Measurements from ENCODE around the gene SLFNL1.

SLFNL1 gene

DNA sequence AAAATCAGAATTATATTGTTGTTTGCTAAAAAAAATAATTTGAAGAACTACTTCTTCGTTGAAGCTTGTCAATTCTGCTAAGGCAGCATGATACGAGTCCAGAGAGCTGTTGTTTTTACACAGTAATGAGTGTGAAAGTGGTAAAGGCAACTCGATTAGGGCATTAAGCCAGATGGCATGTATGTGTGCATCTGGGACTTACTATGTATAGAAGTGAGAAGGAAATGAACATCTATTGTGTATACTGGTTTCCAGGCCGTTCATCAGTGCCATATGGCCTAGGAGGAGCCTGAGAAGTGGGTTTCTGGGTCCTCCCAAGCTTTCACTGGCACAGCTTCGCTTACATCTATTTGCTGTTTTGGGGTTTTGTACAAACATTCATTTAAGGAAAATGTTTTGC, 36.4 kb downstream of the SLFNL1 start:
- DNase-seq, result no peak

DNA sequence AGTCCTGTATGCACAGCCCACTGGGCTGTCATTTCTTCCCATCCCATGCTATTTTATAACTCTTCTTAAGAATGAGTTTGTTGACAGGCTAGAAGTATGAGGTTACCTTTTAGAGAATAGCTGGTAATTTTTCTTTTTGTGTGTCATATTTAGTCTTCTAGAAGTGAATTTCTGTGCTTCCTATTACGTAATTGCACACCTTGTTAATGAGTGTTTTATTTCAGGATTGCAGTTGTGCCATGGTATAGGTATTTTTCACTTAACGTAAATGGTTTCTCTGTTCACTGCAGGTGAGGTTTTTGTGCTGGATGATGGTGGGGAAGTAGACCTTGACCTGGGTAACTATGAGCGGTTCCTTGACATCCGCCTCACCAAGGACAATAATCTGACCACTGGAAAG, 37.0 kb downstream of the SLFNL1 start:
- DNase-seq, result no peak

DNA sequence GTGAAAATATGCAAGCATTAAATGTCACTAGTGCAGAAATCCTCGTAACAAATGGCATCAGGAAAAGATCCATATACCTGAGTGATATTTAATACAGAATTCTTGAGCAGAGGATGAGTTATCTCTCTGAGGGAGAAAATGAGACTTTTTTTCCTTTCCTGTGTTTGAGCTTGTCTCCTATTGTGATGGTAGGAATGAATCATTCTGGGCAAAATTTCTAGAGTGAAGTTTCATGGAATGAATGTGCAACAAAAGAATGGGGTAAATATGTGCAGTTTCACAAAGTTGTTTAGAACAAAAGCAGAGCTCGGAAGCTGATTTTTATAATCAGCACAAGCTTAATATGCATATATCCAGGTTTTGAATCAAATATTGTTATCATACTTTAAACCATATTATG, 37.5 kb downstream of the SLFNL1 start:
- DNase-seq, result no peak

DNA sequence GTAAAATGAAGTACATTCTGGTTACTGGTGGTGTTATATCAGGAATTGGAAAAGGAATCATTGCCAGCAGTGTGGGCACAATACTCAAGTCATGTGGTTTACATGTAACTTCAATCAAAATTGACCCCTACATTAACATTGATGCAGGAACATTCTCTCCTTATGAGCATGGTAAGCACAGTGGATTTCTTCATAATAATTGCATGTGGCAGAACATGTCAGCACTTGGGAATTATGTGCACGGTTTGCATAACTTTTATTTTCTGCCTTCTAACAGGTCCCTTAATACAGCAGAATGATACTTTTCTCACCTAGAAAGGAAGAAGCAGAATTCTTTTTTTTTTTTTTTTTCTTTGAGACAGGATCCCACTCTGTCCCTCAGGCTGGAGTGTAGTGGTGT, 38.2 kb downstream of the SLFNL1 start:
- no peak for DNase-seq

DNA sequence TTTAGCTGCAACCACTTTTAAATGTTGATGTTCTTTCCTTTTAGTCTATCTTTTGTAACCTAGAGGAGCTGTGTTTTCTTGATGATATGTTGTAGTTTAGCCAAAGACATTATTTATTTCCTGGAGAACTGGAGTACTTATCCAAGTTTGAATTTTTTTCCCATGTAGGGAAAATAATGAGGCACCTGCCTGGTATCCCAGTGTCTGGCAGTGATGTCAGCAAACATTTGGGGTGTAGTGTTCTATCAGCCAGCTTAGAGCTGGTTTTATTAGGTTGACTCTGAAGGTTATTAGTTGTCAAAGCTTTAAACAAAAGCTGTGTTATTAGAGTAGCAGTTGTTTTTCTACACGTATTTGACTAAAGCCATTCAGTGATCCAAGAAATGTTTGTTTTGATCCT, 38.8 kb downstream of the SLFNL1 start:
- DNase-seq, result no peak

DNA sequence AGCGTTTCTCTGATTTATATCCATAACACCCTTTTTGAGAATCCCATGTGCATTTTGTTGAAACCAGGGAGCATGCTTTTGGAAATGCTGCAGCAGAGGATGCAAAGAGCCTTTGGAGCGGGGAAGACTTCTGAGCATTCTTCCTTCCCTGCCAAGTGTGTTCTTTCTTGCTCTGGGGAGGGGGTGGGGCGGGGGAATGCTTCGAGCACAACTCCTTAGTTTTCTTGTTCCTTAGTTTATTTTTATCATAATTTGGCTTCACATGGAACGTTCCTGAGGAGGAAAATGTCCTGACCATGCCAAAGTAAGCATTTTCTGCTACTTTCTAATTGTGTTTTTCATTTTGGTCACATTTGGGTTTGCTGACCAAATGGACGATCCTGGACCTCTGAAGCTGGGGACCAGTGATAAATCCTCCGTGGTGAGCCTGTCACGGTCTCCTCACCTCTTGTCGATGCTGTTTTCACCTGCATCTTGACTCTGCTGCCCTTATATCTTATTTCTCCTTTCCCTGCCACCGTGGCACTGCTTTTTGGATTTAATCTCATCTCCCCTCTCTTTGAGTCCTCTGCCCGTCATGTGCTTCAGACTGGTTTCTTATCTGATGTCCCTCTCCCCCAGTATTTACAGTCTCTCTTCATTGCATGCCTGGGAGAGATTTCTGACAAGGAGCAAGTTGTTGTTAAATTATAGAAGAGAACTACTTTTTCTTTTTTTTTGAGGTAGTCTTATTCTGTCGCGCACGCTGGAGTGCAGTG, 39.7 kb downstream of the SLFNL1 start:
- no peak for DNase-seq

DNA sequence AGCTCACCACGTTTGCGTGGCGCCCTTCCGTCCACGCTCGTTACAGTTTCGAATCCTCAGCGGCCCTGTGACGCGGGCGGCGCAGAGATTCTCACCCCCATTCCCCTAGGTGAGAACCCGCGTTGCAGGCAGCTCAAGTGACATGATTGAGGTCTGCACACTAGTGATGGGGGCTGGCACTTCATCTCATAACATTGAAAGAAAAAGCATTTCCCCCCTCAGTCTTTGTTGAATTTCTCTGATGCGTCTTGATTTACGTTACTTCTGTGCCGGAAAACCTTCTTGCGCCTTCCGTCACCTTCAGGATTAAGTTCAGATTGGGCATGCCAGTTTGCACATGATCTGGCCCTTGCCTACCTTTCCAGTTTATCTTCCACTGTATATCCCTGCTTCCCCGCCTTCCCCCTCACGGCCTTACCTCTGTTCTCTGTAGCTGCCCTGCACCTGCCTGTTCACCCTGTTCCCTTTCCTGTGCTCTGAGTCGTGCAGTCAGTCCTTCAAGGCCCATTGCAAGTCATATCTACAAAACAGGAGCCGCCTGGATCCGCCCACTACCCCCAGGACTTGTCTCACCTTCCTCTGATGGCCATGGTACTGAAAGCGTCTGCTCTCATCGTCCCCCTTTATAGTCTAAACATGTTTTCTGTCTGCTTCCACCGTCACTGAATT, 40.9 kb downstream of the SLFNL1 start:
- DNase-seq, result peak; percentile 69

DNA sequence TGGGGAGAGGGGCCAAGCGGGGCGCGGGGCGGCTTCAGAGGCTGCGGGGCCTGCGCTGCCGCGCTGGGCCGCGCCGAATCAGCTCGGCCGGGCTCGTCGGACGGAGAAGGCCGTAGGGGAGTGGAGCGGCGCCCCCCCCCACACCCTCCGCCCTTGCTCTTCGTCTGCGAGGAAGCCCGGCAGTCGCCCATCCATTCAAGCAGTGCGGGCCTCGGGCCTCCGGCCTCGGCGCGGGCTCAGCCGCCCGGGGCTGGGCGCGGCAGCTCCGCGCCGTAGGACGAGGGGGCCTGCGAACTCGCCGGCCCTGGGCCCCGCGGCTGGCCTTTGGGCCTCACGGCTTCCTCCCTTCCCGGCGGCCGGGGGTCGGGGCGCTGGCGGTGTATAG, 41.5 kb downstream of the SLFNL1 start:
- DNase-seq, result no peak

DNA sequence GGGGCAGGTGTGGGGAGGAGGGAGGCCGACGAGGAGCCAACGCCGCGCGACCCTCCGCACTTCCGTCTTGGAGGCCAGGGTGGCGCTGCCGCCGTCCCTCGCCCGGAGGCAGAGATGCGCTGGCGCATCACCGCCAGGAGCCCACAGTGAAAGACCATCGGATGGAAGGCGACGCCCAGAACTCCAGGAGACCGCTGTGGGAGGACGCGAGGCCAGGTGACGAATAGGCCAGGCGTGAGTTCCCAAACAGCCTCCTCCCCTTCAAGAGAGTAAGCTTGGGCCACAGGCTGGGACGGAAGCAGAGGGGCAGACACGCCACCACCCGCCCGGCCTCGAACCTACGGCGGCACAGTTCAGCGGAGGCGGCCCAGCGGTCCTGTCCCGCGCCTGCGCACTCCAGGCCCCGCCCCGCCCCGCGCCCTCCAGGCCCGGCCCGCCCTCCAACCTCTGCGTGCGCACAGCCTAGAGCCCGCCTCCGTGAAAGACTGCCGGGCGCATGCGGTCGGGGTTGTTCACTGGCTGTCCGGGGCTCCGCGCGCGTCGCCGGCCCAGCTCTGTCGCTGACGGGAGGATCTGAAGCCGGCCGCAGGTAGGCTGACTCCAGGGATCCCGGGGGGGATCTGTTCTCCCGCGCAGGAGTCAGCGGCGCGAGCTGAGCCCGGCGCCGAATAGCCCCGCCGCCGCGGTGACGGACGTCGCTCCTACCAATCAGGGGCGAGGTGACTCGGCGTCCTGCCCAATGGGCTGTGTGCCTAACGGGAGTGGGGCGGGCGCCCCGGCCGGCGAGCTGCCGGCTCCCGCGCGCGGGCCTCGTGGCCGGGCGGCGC, 42.1 kb downstream of the SLFNL1 start, which contains the start of gene CTPS1:
Gene CTPS1, plus strand, starts transcription at position 456 of the 827 bp plus-strand sequence. CDS start 3,595 bp downstream, outside the sequence.
- DNase-seq, result peak; percentile 95

DNA sequence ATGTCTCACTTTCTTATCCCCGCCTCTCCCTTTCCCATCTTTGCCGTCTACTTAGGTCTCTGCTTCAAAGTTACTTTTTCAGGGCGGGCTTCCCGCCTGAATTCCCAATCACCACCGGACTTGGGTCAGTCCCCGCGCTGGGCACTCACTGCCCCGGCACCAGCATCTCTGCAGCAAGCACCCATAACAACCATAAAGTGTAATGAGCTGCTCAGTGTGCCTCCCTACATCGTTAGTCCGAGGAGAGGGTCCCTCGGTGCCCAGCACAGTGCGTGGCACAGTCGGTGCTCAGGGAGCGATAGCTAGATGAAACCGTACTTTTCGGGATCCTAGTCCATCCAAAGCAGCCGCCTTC, 42.7 kb downstream of the SLFNL1 start:
- DNase-seq, result no peak

DNA sequence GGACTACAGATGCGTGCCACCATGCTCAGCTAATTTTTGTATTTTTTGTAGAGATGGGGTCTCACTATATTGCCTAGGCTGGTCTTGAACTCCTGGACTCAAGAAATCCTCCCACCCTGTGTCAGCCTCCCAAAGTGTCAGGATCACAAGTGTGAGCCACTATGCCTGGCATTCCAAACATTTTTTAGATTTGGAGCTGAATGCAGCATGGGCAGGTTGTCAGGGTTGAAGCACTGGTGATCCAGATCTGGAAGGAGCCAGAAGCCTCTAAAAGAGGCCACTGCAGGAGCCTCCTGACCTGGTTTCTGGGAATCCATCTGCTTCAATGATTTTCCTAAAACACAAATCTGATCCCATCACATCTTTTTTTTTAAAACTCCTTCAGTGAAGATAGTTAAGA, 43.8 kb downstream of the SLFNL1 start:
- no peak for DNase-seq

DNA sequence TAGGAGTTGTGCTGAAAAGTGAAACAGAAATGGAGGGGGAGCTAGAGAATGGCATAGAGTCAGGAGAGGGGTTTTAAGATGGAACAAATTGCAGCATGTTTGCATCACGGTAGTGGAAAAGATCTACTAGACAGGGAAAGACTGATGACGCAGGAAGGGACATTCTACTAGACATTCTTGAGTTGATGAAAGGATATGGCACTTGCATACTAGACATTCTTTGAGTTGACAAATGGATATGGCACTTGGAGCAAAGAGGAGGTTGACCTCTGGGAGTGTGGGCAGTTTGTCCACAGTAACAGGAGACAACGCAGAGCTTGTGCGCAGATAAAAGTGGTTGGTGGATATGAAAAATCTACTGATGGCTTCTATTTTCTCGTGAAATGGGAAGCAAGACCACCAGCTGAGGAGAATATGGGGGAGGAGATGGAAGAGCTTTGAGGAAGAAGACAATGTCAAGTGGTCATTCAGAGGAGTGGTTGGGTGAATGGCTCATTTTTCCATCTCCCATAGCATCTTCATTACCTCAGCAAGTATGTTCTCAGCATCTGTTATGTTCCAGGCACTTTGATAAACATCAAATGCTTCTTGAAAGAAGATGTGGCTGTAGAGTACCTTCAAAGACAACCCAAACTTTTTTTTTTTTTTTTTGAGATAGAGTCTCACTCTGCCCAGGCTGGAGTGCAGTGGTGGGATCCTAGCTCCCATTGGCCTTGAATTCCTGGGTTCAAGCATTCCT, 44.4 kb downstream of the SLFNL1 start:
- no peak for DNase-seq

DNA sequence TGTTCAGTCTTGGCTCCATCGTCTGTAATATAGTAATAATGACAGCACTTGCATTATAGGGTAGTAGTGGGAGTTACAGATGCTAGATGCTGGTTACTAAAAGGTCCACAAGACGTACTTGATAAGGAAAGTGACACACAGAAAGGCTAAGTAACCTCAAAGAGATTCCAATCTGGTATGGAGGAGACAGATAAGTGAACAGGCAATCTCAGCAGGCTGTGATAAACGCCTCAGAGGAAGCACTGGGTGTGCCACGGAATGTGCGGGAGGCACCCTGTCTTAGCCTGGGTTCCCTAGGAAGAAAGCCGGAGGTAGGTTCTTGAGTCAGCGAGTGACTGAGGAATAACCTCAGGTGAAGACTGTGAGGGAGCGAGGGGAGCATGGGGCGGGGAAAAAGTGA, 46.6 kb downstream of the SLFNL1 start:
- no peak for DNase-seq

DNA sequence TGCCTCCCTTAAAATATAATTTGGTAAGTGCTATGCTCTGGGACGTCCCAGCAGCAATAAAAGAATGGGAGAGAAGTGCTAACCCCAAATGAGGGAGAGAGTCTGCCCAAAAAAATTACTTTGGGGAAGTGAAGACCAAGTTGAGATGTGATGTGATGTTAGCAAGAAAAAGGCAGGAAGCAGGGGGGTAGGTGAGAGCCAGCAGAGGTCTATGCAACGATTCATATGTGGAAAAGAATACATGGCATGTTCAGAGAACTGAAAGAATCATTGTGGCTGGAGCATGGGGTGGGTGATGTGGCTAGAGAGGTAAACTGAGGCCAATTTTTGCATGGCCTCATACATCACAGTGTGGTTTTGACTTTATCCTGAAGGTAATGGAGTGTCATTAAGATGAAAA, 47.6 kb downstream of the SLFNL1 start:
- no peak for DNase-seq

DNA sequence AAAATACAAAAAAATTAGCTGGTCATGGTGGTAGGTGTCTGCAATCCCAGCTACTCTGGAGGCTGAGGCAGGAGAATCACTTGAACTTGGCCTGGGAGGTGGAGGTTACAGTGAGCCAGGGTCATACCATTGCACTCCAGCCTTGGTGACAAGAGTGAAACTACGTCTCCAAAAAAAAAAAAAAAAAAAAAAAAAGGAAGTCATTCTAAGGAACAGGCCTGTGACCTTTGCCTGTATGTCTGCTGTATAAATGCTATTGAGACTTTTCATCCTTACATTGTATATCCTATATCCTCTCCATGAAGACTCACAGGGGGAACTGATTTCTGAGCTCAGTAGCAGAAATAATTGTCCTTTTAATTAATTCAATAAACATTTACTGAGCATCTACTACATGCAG, 49.6 kb downstream of the SLFNL1 start:
- DNase-seq, result no peak

DNA sequence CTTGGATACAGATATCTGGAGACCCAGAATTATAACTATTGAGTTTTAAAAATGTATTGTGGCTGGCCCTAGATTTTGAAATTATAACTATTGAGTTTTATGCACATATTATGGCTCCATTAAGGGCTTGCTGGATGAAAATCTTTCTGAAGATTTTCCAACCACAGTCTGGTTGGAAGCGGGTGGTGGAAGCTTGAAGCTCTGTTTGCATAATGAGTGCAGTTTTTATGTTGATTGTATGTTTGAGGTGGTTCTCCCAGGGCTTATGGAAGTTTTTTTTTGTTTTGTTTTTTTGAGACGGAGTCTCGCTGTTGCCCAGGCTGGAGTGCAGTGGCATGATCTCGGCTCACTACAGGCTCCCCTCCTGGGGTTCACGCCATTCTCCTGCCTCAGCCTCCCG, 52.1 kb downstream of the SLFNL1 start:
- no peak for DNase-seq

DNA sequence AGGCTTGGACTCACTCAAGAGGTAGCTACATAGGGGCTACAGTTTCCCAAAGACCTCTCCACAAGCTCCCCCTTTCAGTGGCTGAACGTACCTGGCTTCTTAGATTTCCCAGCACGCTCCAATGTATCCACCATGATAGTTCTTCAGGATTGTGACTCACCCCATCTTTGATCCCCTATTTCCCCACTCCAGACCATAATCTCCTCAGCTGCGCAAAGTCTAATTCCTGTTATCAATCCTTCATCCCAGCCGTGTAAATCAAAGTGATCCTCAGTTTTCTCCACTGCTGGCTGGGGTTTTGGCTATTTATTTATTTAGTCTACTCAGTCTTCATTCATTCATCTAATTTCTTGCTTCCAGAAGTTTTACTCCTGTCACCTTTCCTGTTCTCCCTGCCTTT, 55.1 kb downstream of the SLFNL1 start:
- DNase-seq, result no peak
